Measurements from ENCODE around the gene TRNAU1AP. TPM values are rescaled to one million over a fixed set of nuclear protein-coding genes. Genes with fewer than 3 reads are reported as not detected.

The TRNAU1AP gene
- total and polyA plus RNA-seq, 10 of the 15 experiments (the other 5 are each of a cell fraction or from before 2014, with no cell fraction given) = 24.3 to 67.0 (median 31.8) TPM

DNA sequence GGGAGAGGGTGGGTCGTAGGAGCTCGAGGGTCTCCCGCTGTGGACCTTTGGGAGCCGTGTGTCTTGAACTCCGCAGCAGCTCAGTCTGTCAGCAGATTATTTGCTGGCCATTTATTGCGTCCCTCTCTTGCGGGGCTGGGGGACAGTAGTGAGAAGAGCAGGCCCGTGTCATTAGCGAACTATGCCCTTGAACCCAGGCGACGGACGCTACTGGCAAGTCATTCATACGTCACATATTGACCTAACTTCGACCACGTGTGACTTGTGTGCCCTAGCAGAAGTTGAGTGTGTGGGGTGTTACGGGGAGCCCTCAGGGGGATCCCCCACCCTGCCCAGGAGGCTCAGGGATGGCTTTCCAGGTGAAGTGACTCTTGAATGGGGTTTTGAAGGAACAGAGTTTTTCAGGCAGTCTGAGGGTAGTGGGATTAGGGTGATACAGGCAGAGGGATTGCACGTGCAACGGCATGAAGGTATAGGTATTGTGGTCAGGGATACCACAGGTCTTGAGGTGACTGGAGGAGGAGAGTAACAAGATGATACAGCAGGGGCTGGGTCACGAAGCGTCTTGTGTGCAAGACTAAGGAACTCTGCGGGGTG lies 34.0 kb upstream of the TRNAU1AP start (continued):
- no peak for TF ChIP-seq CBX5 (IDR thresholded peaks at IDR 0.05; ENCODE audit: low read depth)
- TF ChIP-seq POU2F2 (IDR thresholded peaks at IDR 0.05; ENCODE audit: borderline replicate concordance, low read depth, low read length) = 0 out of 3 replicates have a peak, but pooled peaks have one; percentile 6
- TF ChIP-seq BMI1 (IDR thresholded peaks at IDR 0.05; ENCODE audit: borderline replicate concordance) = no peak
- no peak for TF ChIP-seq TCF7 (IDR thresholded peaks at IDR 0.05; ENCODE audit: borderline replicate concordance)
- TF ChIP-seq, protein P1, sequence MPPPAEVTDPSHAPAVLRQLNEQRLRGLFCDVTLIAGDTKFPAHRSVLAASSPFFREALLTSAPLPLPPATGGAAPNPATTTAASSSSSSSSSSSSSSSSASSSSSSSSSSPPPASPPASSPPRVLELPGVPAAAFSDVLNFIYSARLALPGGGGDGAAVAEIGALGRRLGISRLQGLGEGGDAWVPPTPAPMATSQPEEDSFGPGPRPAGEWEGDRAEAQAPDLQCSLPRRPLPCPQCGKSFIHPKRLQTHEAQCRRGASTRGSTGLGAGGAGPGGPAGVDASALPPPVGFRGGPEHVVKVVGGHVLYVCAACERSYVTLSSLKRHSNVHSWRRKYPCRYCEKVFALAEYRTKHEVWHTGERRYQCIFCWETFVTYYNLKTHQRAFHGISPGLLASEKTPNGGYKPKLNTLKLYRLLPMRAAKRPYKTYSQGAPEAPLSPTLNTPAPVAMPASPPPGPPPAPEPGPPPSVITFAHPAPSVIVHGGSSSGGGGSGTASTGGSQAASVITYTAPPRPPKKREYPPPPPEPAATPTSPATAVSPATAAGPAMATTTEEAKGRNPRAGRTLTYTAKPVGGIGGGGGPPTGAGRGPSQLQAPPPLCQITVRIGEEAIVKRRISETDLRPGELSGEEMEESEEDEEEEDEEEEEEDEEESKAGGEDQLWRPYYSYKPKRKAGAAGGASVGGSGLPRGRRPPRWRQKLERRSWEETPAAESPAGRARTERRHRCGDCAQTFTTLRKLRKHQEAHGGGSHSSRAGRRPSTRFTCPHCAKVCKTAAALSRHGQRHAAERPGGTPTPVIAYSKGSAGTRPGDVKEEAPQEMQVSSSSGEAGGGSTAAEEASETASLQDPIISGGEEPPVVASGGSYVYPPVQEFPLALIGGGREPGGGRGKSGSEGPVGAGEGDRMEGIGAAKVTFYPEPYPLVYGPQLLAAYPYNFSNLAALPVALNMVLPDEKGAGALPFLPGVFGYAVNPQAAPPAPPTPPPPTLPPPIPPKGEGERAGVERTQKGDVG (CRISPR knock-in tag; IDR thresholded peaks at IDR 0.05) = no peak
- TF ChIP-seq SMAD5 (IDR thresholded peaks at IDR 0.05; ENCODE audit: low read depth) = no peak
- TF ChIP-seq, protein P2, sequence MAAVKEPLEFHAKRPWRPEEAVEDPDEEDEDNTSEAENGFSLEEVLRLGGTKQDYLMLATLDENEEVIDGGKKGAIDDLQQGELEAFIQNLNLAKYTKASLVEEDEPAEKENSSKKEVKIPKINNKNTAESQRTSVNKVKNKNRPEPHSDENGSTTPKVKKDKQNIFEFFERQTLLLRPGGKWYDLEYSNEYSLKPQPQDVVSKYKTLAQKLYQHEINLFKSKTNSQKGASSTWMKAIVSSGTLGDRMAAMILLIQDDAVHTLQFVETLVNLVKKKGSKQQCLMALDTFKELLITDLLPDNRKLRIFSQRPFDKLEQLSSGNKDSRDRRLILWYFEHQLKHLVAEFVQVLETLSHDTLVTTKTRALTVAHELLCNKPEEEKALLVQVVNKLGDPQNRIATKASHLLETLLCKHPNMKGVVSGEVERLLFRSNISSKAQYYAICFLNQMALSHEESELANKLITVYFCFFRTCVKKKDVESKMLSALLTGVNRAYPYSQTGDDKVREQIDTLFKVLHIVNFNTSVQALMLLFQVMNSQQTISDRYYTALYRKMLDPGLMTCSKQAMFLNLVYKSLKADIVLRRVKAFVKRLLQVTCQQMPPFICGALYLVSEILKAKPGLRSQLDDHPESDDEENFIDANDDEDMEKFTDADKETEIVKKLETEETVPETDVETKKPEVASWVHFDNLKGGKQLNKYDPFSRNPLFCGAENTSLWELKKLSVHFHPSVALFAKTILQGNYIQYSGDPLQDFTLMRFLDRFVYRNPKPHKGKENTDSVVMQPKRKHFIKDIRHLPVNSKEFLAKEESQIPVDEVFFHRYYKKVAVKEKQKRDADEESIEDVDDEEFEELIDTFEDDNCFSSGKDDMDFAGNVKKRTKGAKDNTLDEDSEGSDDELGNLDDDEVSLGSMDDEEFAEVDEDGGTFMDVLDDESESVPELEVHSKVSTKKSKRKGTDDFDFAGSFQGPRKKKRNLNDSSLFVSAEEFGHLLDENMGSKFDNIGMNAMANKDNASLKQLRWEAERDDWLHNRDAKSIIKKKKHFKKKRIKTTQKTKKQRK (IDR thresholded peaks at IDR 0.05; ENCODE audit: low read depth, low read length) = no peak
- TF ChIP-seq NR2C1 (IDR thresholded peaks at IDR 0.05) = 0 out of 2 replicates have a peak, but pooled peaks have one; percentile 3
- no peak for TF ChIP-seq KAT2A (conservative IDR thresholded peaks at IDR 0.05; ENCODE audit: control insufficient read depth, low read depth, low read length)
- TF ChIP-seq ZNF622 (IDR thresholded peaks at IDR 0.05) = no peak
- no peak for TF ChIP-seq NRF1 (conservative IDR thresholded peaks at IDR 0.05; ENCODE audit: low read depth, low read length)
- no peak for TF ChIP-seq SPI1 (IDR thresholded peaks at IDR 0.05; ENCODE audit: borderline replicate concordance, insufficient read depth, low read depth, low read length)
- TF ChIP-seq RAD21 (IDR thresholded peaks at IDR 0.05; ENCODE audit: insufficient read depth, low read depth, low read length) = no peak
- no peak for TF ChIP-seq FOS (IDR thresholded peaks at IDR 0.05; ENCODE audit: borderline replicate concordance, extremely low read depth, insufficient read length)
- no peak for TF ChIP-seq ZNF384 (IDR thresholded peaks at IDR 0.05; ENCODE audit: borderline replicate concordance, low read depth, low read length)
- no peak for TF ChIP-seq ZZZ3 (IDR thresholded peaks at IDR 0.05; ENCODE audit: control insufficient read depth, insufficient read length, low read depth)
- no peak for TF ChIP-seq EZH2 (IDR thresholded peaks at IDR 0.05; ENCODE audit: borderline replicate concordance, control insufficient read depth, low read depth, low read length)
- TF ChIP-seq SIN3A (IDR thresholded peaks at IDR 0.05; ENCODE audit: low read depth, low read length) = peak; percentile 16; the same call in 1 of the 2 replicates
- peak; percentile 95 to 97 for TF ChIP-seq BHLHE40 (IDR thresholded peaks at IDR 0.05; ENCODE audit: borderline replicate concordance in 1 of 2, low read depth in 2 of 2, low read length in 1 of 2)
- TF ChIP-seq, protein P3, sequence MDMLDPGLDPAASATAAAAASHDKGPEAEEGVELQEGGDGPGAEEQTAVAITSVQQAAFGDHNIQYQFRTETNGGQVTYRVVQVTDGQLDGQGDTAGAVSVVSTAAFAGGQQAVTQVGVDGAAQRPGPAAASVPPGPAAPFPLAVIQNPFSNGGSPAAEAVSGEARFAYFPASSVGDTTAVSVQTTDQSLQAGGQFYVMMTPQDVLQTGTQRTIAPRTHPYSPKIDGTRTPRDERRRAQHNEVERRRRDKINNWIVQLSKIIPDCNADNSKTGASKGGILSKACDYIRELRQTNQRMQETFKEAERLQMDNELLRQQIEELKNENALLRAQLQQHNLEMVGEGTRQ (IDR thresholded peaks at IDR 0.05; ENCODE audit: borderline replicate concordance, low read depth, low read length) = no peak; the same call in 1 of the 2 replicates
- no peak for TF ChIP-seq HDAC6 (IDR thresholded peaks at IDR 0.05; ENCODE audit: unreplicated experiment)
- peak; percentile 37 for TF ChIP-seq NR2F1 (conservative IDR thresholded peaks at IDR 0.05)
- peak; percentile 79 for TF ChIP-seq CREB1 (IDR thresholded peaks at IDR 0.05; ENCODE audit: low read depth)
- TF ChIP-seq KLF5 (IDR thresholded peaks at IDR 0.05; ENCODE audit: partially characterized antibody) = no peak

All from GM12878 (cell line).